Hypothalamus (tissue), 51 donors: Measurements from ENCODE around the gene TIMELESS.
"Not testable (repeated sequence)": the region's sequence is repeated elsewhere in the genome, so short reads cannot be mapped to it uniquely, and the experiment has no call there.

Experiments used
- DNase-seq, 51 donors: peaks; one replicate each; lab custom pipeline; 2025; lab: John Stamatoyannopoulos, UW

Gene TIMELESS

GRCh38 chr12:56468216-56469006, 19.2 kb upstream of the TIMELESS start, which contains the start of gene SPRYD4:
Gene SPRYD4, plus strand, starts transcription at chr12:56468578. Its CDS starts 14 bp downstream, at chr12:56468592.
- DNase-seq = peak; percentile 60 to 95 (median 88)

GRCh38 chr12:56462565-56462964, 13.3 kb upstream of the TIMELESS start:
- DNase-seq = no peak

- no peak for DNase-seq
These were observed 12.3 kb upstream of the TIMELESS start for GRCh38 chr12:56461235-56462159.

- DNase-seq = no peak
These were observed 8.6 kb upstream of the TIMELESS start for GRCh38 chr12:56457817-56458216.

- no peak for DNase-seq
These were observed 5.3 kb upstream of the TIMELESS start, which contains the start of gene MIP for GRCh38 chr12:56454557-56454956. Gene MIP, minus strand, starts transcription at chr12:56454657. Its CDS starts 44 bp downstream, at chr12:56454613.

- DNase-seq = no peak
These were observed 1.9 kb upstream of the TIMELESS start for GRCh38 chr12:56451147-56451546.

GRCh38 chr12:56450241-56450640, 1.0 kb upstream of the TIMELESS start:
- no peak for DNase-seq

- no peak for DNase-seq
These were observed 377 bp upstream of the TIMELESS start for GRCh38 chr12:56449622-56449984.

GRCh38 chr12:56443208-56443607, 6.0 kb downstream of the TIMELESS start:
- not testable (repeated sequence) for DNase-seq

GRCh38 chr12:56437430-56438176, 11.6 kb downstream of the TIMELESS start:
- no peak for DNase-seq

- DNase-seq = no peak
These were observed 14.4 kb downstream of the TIMELESS start for GRCh38 chr12:56434828-56435227.

- no peak for DNase-seq
These were observed 17.4 kb downstream of the TIMELESS start for GRCh38 chr12:56431850-56432249.

- no peak for DNase-seq
These were observed 17.9 kb downstream of the TIMELESS start for GRCh38 chr12:56431288-56431687.

GRCh38 chr12:56425940-56426438, 23.2 kb downstream of the TIMELESS start:
- no peak for DNase-seq

- no peak for DNase-seq
These were observed 24.0 kb downstream of the TIMELESS start for GRCh38 chr12:56425193-56425592.

- no peak for DNase-seq
These were observed 28.8 kb downstream of the TIMELESS start for GRCh38 chr12:56420411-56420810.

- DNase-seq = no peak
These were observed 31.5 kb downstream of the TIMELESS start for GRCh38 chr12:56417739-56418138.

- no peak for DNase-seq
These were observed 34.8 kb downstream of the TIMELESS start for GRCh38 chr12:56414401-56414800.

GRCh38 chr12:56413392-56413791, 35.8 kb downstream of the TIMELESS start:
- no peak for DNase-seq
